ENCODE measurements around the gene APPL2.

DNA sequence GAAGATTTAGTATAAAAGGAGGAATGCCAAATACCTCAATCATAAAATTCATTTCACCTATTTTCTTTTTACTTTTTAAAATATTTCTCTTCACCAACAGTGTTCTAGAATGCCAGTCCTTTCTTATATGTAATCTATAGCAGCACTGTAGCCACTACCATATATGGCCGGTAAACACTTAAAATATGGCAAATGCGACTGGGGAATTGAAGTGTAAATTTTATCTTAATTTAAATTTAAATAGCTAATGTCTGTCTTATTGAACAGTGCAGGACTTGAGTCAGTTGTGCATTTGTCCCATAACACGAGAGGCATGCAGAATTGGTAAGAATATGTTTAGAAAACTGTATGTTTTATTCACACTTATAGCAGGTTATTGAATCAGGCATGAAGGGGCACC, 78.4 kb downstream of the APPL2 start:
- TF ChIP-seq DPF2 (CRISPR knock-in tag; IDR thresholded peaks at IDR 0.05; ENCODE audit: borderline replicate concordance, low read depth) (no peak), TCF7L2 (IDR thresholded peaks at IDR 0.05; ENCODE audit: low read depth, low read length) (no peak)
